Effector CD4-positive, alpha-beta T cell (primary cell): ENCODE measurements around the gene MYT1.

Source experiments
- DNase-seq: peaks from one replicate; pipeline ENCODE4 v3.0.0-alpha.2; 2020

The MYT1 gene

DNA sequence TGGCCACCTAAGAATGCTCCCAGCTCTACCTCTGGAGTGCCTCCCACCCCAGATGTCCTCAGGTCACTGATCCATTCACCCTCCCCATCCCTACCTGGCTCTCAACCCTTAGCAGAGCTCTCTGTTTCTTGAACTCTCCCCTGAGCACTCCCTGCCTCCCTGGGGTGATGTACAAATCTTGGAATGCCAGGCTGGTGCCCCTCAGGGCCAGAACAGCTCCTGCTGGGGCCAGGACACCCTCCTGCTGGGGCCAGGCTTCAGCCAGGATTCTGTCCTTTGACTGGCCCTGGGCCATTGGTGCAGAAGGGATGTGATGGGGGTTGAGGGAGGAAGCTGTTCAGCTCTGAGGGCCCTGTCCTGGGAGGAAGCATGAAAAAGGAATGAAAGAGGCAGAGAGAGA is 30.0 kb downstream of the MYT1 start:
- DNase-seq = no peak

DNA sequence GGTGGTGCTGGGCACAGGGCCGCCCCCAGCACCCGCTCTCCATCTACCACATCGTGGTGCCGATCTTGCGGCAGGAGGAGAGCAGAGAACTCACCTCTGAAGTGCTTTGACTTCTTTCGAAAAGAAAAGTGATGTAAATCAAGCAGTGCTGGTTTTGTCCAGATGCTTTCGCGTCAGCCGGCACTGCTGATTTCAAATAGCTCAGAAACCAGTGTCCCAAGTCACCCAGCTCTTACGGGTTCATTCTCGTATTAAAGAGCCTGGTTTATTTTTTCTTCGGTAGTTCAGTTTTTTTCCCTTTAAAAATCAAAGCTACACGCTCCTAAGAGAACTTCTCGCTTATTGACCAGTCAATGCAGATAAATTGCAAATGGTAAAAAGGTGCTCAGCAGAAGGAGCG is 32.1 kb downstream of the MYT1 start:
- DNase-seq = no peak

DNA sequence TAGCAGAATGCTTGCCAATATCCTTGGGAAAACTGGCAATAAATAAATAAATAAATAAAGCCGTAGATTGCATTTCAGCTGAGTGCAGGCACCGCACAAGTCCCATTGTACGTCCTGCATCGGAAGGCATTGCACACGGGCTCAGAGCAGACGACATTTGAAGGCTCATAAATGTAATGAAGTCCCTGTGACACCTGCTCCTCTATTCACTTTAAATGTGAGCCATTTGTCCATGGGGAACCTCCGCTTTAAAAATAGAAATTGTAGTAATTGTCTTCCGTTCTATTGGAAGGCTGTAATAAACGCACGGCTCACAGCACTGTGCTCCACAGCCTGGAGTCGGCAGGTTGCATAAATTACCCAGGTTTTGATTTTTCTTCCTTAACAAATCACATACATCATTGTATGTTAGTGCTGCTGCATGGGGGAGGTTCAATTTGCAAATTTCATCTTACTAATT is 32.6 kb downstream of the MYT1 start:
- DNase-seq = no peak

DNA sequence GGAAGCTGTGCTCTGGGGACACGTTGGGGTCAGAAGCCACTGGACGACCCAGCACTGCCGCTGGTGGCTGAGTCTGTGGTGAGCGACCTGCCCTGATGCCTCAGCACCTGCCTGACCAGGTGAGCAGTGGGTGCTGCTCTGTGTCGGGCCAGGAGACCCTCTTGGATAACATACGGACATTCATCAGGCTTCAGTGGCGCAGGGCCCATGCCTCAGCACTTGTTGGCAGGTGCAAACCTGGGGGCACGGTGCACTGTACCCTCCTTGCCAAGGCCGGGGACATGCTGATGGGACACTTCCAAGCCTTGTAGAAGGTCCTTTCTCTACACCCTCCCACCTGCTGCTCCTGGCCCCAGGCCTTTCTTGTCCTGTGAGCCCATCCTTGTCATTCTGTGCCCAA is 34.1 kb downstream of the MYT1 start:
- no peak for DNase-seq

DNA sequence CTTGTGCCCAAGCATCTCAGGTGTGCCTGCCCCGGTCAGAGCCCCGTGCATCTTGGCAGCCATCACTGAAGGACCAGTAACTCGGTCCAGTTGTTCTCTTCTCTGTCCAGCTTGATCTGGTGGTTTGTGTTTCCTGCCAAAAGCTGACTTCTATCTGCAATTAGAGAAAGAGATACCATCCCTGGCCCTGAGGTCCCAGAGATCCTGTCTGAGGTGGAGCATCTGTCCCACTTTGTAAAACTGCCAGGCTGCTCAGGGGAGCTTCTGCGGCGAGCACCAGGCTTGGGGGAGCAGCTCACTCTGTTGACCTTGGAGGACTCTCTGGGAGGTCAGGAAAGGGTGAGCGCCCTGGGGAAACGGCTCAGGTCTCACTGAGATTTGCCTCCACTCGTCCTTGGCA is 35.1 kb downstream of the MYT1 start:
- DNase-seq = no peak

DNA sequence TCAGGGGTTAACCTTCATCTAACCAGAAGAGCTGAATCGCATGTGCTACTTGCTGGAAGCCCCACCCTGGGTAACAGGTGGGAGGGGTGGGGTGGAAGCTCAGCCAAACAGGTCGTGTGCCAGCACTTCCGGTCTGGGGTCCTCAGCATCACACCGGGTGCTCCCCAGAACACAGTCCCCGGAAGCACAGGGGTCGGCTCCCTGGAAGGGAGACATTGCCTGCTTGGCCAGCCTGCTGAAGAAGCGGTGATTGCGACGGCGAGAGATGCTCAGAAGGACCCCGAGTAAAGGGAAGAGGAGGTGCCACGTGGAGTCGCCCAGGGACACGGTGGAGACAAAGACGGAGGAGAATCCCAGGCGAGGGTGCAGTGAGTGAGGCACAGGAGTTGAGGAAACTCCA is 36.5 kb downstream of the MYT1 start:
- no peak for DNase-seq

DNA sequence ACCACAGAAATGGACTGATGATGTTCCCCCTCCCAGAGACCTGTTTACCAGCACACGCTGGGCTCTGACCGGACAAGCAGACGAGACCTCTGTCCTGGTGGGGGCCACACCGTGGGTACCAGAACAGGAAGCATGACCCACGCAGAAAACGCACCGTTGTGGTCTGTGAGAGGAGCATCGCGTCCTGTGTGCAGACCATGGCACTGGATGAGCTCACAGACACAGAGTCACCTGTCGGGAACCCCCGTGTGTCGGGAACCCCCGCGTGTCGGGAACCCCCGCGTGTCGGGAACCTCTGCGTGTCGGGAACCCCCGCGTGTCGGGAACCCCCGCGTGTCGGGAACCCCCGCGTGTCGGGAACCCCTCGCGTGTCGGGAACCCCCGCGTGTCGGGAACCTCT is 37.4 kb downstream of the MYT1 start:
- no peak for DNase-seq

DNA sequence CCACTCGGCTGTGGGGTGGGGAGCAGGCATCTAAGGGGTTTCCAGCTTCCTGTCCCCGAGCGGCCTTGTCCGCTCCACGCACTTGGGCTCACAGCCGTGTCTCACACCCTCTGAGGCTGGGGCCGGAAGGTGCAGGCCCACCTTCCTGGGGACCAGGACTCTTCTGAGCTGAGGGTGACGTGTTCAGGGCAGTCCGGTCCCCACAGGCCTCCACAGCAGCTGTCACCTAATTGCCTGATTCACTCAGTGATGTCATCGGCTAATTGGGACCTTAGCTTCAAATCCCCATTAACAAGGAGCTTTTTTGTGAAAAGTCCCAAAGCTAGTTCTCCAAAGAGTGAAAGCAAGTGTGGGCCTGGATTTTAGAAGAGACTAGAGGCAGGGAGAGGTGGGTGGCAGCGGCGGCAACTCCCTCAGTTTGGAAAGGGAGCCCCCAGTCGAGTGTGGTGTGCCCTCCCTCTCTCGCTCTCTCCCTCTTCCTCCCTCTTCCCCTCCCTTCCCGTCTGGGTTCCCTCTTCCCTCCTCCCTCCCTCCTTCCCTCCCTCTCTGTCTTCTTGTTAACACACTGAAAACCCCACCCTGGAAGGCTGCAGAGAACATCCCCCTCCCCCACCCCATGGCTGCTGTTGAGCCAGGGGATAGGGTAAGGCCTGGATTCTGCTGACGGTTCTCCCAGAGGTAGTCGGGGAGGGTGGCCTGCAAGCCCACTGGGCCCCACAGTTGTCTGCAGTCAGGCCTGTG is 39.0 kb downstream of the MYT1 start:
- no peak for DNase-seq

DNA sequence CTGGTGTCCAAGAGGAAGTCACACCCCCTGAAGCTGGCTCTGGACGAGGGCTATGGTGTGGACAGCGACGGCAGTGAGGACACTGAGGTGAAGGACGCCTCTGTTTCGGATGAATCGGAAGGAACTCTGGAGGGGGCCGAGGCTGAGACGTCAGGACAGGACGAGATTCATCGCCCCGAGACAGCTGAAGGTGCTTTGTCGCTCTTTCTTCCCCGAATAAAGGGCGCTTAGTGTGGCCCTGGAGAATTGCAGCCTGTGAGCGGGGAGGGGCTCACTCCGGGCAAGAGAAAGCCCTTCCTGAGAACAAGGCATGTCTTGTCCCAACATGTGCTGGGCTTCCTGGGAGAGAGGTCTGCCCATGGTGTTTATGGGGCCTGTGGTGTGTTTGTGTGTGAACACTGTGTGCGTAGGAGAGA is 41.4 kb downstream of the MYT1 start:
- no peak for DNase-seq

DNA sequence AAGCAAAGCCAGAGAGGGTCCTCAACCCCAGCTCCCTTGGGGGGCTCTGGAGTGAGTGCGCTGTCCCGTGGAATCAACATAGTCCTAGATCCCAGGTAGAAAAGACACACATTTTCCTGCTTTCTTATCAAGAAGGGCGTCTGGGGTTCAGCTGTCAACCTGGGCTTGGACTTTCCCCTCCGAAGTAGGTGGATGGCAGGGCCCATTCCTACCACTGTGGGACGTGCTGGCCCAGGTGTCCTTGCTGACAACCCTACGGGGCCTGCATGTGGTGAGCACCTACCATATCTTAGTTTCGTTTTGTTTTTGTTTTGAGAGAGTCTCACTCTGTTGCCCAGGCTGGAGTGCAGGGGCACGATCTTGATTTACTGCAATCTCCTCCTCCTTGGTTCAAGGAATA is 42.4 kb downstream of the MYT1 start:
- no peak for DNase-seq

DNA sequence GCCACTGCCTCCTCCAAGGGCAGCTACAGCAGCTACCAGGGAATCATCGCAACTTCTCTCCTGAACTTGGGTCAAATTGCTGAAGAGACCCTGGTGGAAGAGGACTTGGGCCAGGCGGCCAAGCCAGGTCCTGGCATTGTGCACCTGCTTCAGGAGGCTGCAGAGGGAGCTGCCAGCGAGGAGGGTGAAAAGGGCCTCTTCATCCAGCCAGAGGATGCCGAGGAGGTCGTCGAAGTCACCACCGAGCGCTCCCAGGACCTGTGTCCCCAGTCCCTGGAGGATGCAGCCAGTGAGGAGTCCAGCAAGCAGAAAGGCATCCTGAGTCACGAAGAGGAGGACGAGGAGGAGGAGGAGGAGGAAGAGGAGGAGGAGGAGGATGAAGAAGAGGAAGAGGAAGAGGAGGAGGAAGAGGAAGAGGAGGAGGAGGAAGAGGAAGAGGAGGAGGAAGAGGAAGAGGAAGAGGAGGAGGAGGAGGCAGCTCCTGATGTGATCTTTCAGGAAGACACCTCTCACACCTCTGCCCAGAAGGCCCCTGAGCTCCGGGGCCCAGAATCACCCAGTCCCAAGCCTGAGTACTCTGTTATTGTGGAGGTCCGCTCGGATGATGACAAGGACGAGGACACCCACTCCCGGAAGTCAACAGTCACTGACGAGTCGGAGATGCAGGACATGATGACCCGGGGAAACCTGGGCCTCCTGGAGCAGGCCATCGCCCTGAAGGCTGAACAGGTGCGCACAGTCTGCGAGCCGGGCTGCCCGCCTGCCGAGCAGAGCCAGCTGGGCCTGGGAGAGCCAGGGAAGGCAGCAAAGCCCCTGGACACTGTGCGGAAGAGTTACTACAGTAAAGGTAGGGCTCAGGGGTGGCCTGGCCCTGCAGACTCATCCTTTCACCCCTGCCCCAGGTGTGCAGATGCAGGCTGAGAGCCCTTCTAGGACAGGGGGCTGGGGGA is 43.7 kb downstream of the MYT1 start:
- no peak for DNase-seq

DNA sequence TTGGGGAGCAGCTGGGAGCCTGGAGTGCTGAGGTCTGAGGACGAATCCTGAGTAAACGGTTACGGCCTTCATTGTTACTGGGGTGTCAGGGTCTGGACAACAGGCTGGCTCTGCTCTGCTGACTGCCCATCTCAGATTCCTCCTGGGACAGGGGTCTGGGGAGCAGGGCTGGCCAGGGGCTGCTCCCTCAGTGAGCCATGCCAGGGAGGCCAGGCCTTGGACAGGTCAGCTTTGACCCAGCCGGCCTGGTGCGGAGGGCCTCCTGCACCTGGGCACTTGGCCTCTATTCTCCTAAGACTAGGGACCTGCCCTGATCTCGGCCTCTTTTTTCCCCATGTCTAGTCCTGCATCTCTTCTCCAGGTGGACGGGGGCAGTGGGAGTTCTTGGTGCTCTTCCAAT is 44.9 kb downstream of the MYT1 start:
- DNase-seq = no peak

DNA sequence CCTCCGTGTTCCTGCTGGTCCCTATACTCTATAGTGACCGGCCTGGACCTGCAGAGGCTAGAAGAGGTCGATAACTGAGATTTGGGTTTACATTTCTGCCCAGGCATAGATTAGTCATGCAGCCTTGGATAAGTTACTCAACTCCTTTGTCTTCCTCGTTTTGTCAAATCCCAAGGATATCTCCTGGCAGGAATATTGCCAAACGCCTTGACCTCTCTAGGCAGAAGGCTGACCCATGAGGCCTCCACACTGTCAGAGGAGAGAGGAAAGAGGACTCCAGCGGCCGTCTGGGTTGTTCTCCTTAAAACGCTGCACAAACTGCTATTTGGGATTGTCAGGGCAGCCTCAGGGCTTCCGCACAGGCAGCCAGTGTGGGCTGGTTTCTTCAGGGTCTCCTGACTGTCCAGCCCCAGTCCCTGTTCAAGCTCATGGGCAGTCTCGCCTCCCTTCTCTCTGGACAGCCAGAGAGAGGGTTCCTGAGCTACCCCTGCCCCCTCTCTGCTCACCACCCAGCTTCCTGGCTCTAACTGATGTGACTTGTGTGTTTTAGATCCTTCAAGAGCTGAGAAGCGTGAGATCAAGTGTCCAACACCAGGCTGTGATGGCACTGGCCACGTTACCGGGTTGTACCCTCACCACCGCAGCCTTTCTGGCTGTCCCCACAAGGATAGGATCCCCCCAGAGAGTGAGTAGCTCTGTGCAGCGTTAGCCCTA is 46.6 kb downstream of the MYT1 start:
- DNase-seq = no peak

DNA sequence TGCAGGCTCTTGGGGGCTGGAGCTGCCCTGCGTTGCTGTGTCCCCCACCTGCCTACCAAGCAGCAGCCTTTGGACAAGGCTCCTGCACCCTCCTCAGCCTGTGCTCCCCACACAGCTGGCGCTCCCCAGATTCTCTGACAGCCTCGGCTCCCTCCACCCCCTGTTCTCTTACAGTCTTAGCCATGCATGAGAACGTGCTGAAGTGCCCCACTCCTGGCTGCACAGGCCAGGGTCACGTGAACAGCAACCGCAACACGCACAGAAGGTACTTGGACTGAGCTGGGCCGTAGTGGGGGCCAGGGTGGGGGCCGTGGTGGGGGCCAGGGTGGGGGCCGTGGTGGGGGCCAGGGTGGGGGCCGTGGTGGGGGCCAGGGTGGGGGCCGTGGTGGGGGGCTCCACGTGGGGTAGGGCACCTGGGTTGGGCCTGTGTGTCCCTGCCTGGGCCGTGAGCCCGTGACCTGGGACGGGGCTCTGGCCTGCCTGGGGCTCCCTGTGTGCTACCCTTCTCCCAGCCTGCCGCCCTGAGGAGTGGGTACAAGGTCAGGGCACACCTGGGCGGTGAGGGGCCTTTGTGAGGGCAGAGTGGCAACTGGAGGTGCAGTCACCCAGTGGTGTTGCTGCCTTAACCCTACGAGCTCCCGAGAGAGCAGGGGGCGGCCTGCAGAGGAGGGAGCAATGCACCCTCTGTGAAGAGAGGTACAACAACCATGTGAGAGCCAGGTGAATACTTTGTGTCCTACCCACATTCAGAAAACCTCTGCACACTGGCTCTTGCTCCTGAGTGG is 47.8 kb downstream of the MYT1 start:
- DNase-seq = no peak

DNA sequence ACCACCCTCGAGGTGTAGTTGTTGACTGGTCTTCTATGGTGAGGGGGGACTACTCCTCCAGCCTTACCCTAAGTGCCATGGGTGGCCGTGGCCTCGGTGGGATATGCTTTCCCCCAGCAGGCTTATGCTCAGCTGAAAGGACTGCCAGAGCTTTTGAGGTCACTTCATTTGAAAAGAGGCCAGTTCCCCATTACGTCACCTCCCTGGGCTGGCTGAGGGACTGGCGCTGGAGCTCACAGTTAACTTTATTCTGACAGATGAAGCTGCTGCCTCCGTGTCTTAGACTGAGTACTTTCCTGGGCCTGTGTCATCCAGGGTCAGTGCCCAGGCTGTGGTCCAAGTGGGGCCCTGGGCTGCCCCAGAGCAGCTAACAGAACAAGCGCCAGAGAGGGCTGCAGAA is 48.5 kb downstream of the MYT1 start:
- no peak for DNase-seq

DNA sequence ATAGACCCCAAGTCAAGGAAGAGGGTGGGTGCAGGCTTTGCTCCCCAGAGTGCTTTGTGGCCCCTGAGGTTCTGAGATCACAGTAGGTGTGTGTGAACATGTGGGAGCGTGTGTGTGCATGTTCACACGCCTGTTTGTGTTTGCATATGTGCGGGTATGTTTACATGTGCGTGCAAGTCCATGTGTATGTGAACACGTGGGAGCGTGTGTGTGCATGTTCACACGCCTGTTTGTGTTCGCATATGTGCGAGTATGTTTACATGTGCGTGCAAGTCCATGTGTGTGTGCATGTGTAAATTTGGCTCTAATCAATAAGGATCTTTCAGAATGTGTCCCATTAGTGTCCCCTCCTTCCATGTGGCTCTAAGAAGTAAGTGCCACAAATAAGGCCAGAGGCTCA is 49.9 kb downstream of the MYT1 start:
- no peak for DNase-seq

DNA sequence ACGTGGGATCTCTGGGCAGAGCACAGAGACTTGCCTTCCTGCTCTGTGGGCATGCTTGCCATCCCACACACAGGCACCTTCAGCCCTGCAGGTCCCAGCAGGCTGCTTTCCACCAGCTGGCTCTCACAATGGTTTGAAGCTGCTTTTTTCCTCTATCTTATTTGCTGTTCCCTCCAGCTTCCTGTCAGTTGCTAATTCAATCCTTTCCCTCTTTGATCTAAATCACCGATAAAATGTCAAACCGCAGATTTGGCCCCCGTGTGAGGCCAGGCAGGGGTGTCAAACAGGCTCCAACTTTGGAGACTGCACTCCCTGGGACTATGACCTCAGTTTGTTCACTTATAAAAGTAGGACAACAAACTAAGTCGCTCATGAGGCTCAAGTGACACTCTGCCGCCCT is 50.7 kb downstream of the MYT1 start:
- no peak for DNase-seq

DNA sequence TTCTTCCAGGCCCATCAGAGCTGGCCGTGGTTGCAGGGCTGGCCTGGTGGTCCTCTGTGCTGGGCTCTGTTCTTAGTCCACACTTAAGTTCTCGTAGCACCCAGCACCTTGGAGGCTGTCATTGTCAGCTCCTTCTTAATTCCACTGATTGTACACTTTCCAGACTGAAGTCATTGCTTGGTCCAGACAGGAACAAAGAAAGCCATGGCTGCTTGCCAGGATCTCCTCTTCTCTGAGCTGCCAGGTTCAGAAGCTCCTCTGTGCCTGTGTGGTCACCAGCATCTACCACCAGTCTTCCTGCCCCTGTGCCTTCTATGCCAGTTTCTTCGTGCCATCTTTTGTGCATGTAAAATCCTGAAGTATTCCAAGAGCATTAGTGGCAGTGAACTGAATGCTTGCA is 51.8 kb downstream of the MYT1 start:
- no peak for DNase-seq

DNA sequence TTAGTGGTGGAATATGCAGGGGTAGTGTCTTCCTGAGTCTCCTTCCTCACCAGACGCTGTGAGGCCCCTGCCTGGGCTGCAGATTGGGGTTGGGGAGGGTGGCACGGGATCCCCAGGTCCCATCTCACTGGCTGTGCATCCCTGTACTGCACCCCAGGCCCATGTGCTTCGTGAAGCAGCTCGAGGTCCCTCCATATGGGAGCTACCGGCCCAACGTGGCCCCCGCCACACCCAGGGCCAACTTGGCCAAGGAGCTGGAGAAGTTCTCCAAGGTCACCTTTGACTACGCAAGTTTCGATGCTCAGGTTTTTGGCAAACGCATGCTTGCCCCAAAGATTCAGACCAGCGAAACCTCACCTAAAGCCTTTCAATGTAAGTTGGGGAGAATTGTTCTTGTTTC is 52.7 kb downstream of the MYT1 start:
- no peak for DNase-seq

DNA sequence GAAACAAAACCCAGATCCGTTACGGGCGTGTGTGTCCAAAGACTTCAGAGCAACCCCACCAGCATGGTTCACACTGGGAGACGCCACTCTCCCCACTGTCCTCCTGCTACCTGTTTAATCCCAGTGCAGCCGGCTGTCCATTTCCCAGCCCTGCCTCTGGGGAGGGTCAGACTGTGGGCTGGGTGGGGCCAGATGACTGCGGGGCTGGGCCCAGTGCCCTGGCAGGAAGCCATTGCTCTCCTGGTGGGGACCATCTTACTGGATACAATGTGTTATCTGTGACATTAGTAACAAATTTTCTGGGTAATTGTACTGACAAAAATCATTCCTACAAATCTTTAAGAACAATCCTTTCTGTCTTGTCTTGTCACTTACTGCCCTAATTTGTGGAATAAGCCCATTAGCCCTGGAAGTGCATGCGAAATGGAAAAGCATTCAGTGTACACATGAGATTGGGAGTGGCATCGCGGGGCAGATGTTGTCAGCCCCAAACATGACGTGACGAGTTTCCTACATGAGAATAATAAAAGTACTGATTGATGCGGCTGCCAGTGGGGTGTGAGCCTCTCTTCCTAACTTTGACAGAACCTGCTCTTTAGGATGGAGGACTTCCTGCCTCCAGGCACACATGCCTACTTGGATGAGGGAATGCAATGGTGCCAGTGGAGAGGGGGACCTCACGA is 53.4 kb downstream of the MYT1 start:
- no peak for DNase-seq

DNA sequence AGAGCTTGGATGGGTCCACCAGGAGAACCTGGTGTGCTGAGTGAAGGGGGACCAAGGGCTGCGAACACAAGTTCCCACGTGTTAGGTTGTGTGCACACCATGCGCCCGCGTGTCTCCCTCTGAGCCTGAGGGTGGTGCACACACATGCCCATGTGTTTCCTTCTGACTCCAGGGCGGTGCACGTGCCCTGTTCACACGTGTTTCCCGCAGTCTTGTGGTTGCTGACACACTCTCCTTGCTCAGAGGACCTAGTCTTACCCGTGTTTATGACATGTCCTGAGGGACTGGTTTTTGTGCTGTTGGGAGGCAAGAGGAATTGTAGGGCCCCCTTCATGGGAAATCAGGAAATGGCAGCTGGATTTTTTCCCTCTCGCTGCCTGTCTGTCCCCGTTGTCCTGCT is 55.0 kb downstream of the MYT1 start:
- no peak for DNase-seq

DNA sequence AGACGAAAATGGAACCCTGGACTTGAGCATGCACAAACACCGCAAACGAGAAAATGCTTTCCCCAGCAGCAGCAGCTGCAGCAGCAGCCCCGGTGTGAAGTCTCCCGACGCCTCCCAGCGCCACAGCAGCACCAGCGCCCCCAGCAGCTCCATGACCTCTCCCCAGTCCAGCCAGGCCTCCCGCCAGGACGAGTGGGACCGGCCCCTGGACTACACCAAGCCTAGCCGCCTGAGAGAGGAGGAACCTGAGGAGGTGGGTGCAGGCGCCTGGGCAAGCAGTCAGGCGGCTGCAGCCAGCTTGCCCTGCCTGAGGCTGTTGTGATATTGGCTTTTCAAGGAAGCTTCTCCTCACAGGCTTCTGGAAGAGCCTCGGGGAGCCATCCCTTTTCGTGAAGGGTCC is 55.5 kb downstream of the MYT1 start:
- DNase-seq = no peak
